ENCODE data around the gene SLC23A2.

Gene SLC23A2

GRCh38 chr20:4810426-4811019 lies 190.8 kb downstream of the SLC23A2 start:
- no peak for DNase-seq

- no peak for DNase-seq
Measured at GRCh38 chr20:4809707-4810106, 191.6 kb downstream of the SLC23A2 start.

GRCh38 chr20:4808872-4809271 lies 192.4 kb downstream of the SLC23A2 start:
- no peak for DNase-seq

GRCh38 chr20:4805663-4806449 lies 195.5 kb downstream of the SLC23A2 start:
- DNase-seq = no peak

GRCh38 chr20:4802527-4802926 lies 198.8 kb downstream of the SLC23A2 start:
- no peak for DNase-seq

Data from CD4-positive, alpha-beta T cell treated with Interleukin-12 subunit alpha and Interleukin-12 subunit beta, for 1 hour (primary cell).